ENCODE data around the gene KRTAP29-1. TPM values are rescaled to one million over a fixed set of nuclear protein-coding genes. Genes with fewer than 3 reads are reported as not detected.

The KRTAP29-1 gene
- total RNA-seq, 3 donors from 2014 or later = not detected

DNA sequence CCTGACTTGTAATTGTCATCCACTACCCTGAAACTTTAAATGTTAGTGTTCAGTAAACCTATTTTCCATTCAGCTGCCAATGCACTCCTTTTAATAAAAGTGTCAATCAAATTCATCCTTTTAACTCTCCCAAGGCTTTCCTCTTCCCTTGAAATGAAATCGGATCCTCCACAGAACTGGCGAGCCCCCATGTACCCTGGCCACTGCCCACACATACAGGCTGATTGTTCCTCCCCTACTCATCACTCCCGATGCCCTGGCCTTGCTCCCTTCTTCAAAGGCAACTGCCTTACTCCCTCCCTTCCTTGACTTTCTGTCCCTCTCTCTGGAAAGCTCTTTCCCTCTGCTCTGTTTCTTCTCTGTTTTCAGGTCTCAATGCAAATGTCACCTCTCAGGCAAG is 40.4 kb upstream of the KRTAP29-1 start:
- no peak for ATAC-seq
- Histone ChIP-seq H3K4me3 (no peak overlapping the region), H3K4me1 (ENCODE audit: low read depth) (no peaks in the 10 kb centered on the region), H3K36me3 (ENCODE audit: low read depth) (no peaks in the 10 kb centered on the region), H3K9me3 (no peaks in the 10 kb centered on the region)
- intact Hi-C loops (cut with DNase I, micrococcal nuclease) = no loop called here
- TF ChIP-seq, protein P1, sequence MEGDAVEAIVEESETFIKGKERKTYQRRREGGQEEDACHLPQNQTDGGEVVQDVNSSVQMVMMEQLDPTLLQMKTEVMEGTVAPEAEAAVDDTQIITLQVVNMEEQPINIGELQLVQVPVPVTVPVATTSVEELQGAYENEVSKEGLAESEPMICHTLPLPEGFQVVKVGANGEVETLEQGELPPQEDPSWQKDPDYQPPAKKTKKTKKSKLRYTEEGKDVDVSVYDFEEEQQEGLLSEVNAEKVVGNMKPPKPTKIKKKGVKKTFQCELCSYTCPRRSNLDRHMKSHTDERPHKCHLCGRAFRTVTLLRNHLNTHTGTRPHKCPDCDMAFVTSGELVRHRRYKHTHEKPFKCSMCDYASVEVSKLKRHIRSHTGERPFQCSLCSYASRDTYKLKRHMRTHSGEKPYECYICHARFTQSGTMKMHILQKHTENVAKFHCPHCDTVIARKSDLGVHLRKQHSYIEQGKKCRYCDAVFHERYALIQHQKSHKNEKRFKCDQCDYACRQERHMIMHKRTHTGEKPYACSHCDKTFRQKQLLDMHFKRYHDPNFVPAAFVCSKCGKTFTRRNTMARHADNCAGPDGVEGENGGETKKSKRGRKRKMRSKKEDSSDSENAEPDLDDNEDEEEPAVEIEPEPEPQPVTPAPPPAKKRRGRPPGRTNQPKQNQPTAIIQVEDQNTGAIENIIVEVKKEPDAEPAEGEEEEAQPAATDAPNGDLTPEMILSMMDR (IDR thresholded peaks at IDR 0.05) = no peak
- DNase-seq = no peak

DNA sequence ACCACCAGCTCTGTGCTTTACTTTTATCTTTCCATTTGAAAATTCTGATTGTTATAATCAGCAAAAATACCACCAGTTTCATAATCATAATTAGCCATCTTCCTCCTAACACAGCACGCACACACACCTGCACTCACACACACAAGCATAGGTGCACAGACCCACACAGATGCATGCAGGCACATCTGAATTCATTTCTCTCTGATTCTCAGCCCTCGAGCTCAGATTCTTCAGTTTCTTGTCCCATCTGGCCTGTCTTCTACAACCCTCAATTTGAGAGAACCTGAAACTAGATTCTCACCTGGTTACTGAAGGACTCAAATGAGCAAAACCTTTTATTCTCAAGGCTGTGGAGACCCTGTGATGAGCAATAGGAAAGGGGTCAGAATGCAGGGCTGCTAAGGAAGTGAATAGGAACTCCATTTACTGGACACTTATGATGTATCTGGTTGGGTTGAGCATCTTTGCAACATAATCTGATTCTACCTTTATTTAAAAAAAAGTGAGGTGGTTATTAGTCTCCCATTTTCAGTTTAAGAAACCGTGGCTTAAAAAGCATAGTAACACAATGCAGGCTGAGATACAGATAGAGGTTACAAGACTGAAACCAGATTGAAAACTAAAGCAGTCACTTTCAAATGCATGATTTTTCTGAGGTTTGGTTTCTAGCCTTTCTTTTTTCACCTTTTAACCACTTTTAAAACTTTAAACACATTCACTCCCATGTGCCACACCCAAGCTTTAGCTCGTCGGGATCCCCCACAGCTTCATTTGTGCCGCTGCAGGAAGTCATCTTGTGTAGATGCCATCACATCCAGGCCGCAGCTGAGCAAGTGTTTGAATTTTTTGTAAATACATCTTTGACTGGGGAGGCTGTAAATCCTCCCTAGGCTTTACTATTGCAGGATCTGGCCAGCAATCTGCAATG is 38.5 kb upstream of the KRTAP29-1 start:
- Histone ChIP-seq H3K9me3 (no peaks in the 10 kb centered on the region), H3K36me3 (ENCODE audit: low read depth) (no peaks in the 10 kb centered on the region), H3K4me1 (ENCODE audit: low read depth) (no peaks in the 10 kb centered on the region), H3K4me3 (no peak overlapping the region)
- ATAC-seq = peak; percentile 23
- intact Hi-C loops (cut with DNase I, micrococcal nuclease) = no loop called here
- TF ChIP-seq, protein P1 (IDR thresholded peaks at IDR 0.05) = no peak
- peak in 1 of 3 donors; percentile 37 for DNase-seq

DNA sequence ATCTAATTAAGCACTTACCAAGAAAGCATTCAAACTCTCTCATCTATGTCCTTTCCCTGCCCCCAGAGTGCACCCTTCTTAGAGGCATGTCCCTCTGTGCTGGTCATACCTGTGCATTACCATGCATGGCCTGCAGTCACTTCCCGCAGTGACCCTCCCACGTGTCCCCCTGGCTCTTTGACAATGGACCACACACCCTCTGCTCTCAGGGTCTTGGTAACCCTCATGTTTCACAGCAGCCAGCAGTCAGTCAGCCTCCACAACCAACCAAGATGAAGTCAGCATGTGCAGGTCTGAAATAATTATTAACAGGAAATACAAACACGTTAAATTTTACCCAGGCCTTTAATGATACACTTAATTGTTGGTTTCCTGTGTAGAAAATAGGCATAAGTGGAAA is 37.8 kb upstream of the KRTAP29-1 start:
- no peak overlapping the region for H3K4me3 ChIP-seq
- no peaks in the 10 kb centered on the region for H3K36me3 ChIP-seq (ENCODE audit: low read depth)
- H3K9me3 ChIP-seq = no peaks in the 10 kb centered on the region
- no peaks in the 10 kb centered on the region for H3K4me1 ChIP-seq (ENCODE audit: low read depth)
- TF ChIP-seq, protein P1 (IDR thresholded peaks at IDR 0.05) = no peak
- no peak for ATAC-seq
- intact Hi-C loops (cut with DNase I, micrococcal nuclease) = no loop called here
- no peak for DNase-seq

DNA sequence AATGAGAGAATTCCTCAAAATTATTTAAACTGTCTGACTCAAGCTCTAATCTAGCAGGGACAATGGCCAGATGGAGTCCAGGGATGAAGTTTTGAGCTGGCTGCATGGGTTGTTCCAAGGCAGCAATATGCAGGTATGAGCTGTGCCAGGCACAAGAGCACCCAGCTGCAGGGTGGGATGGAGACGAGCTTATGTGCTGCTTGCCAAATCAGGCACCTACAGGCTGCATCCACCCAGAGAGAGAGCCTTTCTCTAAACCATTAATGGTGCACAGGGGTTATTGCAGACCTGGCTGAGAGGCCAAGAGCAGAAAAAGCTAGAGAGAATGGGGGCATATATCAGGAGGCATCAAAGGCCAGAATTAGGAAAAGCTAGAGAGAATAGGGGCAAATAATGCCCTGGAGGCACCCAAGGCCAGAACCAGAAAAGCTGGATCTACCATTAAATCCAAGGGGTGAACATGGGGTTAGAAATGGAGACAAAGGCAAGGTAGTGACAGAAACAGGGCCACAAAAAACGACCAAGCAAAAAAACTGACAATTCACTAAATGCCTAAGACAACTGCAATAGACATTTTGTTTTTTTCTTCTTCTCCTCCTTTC is 37.0 kb upstream of the KRTAP29-1 start:
- Histone ChIP-seq H3K4me3 (no peak overlapping the region), H3K4me1 (ENCODE audit: low read depth) (no peaks in the 10 kb centered on the region), H3K36me3 (ENCODE audit: low read depth) (no peaks in the 10 kb centered on the region), H3K9me3 (no peaks in the 10 kb centered on the region)
- no peak for DNase-seq
- TF ChIP-seq, protein P1 (IDR thresholded peaks at IDR 0.05) = no peak
- no peak for ATAC-seq
- intact Hi-C loops (cut with DNase I, micrococcal nuclease) = no loop called here

DNA sequence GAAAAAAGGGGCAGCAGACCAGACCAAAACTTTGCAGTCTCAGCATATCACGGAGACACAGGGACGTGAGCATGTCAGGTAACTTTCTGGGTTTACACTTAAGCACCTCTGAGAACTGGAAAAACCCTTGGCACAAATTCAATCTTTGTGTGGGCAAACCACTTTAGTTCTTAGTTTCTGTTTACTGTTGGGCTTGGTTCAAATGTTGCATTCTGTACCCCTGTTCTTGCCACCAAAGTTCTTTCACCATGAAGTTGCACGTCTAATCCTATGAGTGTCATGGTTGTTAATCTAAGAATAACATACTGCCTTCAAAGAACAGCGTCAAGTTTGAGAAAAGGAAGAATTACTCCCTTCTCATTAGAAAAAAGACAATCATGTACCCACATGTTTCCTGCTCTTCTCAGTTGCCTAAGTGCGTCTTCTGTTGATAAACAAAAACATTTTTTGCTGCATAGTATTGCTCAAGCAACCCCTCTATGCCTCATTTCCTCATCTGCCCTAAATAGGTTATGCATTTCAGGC is 36.4 kb upstream of the KRTAP29-1 start:
- TF ChIP-seq, protein P1 (IDR thresholded peaks at IDR 0.05) = no peak
- no peaks in the 10 kb centered on the region for H3K9me3 ChIP-seq
- intact Hi-C loops (cut with DNase I, micrococcal nuclease) = no loop called here
- no peaks in the 10 kb centered on the region for H3K36me3 ChIP-seq (ENCODE audit: low read depth)
- H3K4me1 ChIP-seq (ENCODE audit: low read depth) = no peaks in the 10 kb centered on the region
- ATAC-seq = peak; percentile 55
- DNase-seq = no peak
- H3K4me3 ChIP-seq = no peak overlapping the region
